K562 (cell line): ENCODE results near the gene UNC45A. TPM values are rescaled to one million over a fixed set of nuclear protein-coding genes. Genes with fewer than 3 reads are reported as not detected.

Experiments used
- ARID2 ChIP-seq: fragments of 450-650 bp; IDR thresholded peaks from 2 replicates; pipeline ENCODE4 v1.6.1; 2017; ENCODE audit warnings: antibody characterized with exemption, mild to moderate bottlenecking
- BHLHE40 ChIP-seq: IDR thresholded peaks from 2 replicates; pipeline ENCODE4 v1.6.1; 2011; ENCODE audit warnings: low read length, improper control_type of control experiment
- BRCA1 ChIP-seq, 2 experiments: fragments of 450-650 bp in 1 of 2; sonication (generic) in 1 of 2; formaldehyde crosslinking in 1 of 2; IDR thresholded peaks; 2 replicates each; pipeline versions ENCODE4 v1.5.0 to v1.6.1; 2017 to 2020; ENCODE audit warnings: mild to moderate bottlenecking in 1 of 2, missing genetic modification reagents in 1 of 2
- BRF1 ChIP-seq: IDR thresholded peaks from 3 replicates; pipeline ENCODE4 v1.6.1; 2011; ENCODE audit warnings: borderline replicate concordance, mild to moderate bottlenecking; ENCODE audit not compliant: insufficient read length; ENCODE audit errors: extremely low read depth
- CBX1 ChIP-seq: sonication (generic); IDR thresholded peaks from 2 replicates; pipeline ENCODE4 v1.6.1; 2016; ENCODE audit warnings: antibody characterized with exemption, low read depth, mild to moderate bottlenecking
- CGGBP1 ChIP-seq: fragments of 250-450 bp; sonication (Bioruptor Pico); IDR thresholded peaks from 2 replicates; pipeline ENCODE4 v1.9.0; 2021; ENCODE audit warnings: mild to moderate bottlenecking
- HSF4 ChIP-seq: fragments of 250-450 bp; sonication (Bioruptor Pico); IDR thresholded peaks from 2 replicates; pipeline ENCODE4 v2.1.2; 2022; ENCODE audit warnings: mild to moderate bottlenecking, moderate library complexity, borderline replicate concordance
- MCM5 ChIP-seq: fragments of 450-650 bp; IDR thresholded peaks from 2 replicates; pipeline ENCODE4 v1.6.1; 2016; ENCODE audit warnings: low read depth
- PBX2 ChIP-seq, 2 experiments: IDR thresholded peaks in 1 of 2; conservative IDR thresholded peaks in 1 of 2; 2 replicates each; pipeline ENCODE4 v1.6.1; 2016; ENCODE audit warnings: low read depth in 2 of 2, mild to moderate bottlenecking in 1 of 2, missing compliant biosample characterization in 1 of 2, missing genetic modification characterization in 1 of 2, moderate library complexity in 1 of 2
- PML ChIP-seq: IDR thresholded peaks from 2 replicates; pipeline ENCODE4 v1.6.1; 2012; ENCODE audit warnings: low read length, inconsistent platforms
- SMAD3 ChIP-seq: fragments of 450-650 bp; formaldehyde crosslinking; conservative IDR thresholded peaks from 2 replicates; pipeline ENCODE4 v1.4.0; 2020; ENCODE audit warnings: mild to moderate bottlenecking
- TAF1 ChIP-seq: IDR thresholded peaks from 2 replicates; pipeline ENCODE4 v1.6.1; 2011; ENCODE audit warnings: mild to moderate bottlenecking, low read length, moderate library complexity; ENCODE audit not compliant: insufficient read depth, control insufficient read depth, severe bottlenecking; ENCODE audit errors: extremely low read depth
- THAP12 ChIP-seq: fragments of 250-450 bp; sonication (Bioruptor Pico); IDR thresholded peaks from 2 replicates; pipeline ENCODE4 v1.9.0; 2021; ENCODE audit warnings: mild to moderate bottlenecking, inconsistent platforms
- TRIM25 ChIP-seq: fragments of 450-650 bp; IDR thresholded peaks from 2 replicates; pipeline ENCODE4 v1.7.0; 2016; ENCODE audit warnings: borderline replicate concordance
- ZC3H4 ChIP-seq: sonication (generic); formaldehyde crosslinking; IDR thresholded peaks from 2 replicates; pipeline ENCODE4 v1.9.0; 2021; ENCODE audit warnings: missing genetic modification reagents, borderline replicate concordance
- ZFP91 ChIP-seq: sonication (generic); formaldehyde crosslinking; IDR thresholded peaks from 2 replicates; pipeline ENCODE4 v1.8.0; 2022; ENCODE audit warnings: mild to moderate bottlenecking, missing genetic modification reagents
- ZNF165 ChIP-seq: fragments of 250-450 bp; sonication (Bioruptor Pico); IDR thresholded peaks from 2 replicates; pipeline ENCODE4 v1.4.0; 2020; ENCODE audit warnings: borderline replicate concordance
- polyA plus RNA-seq, 8 experiments: library from polyadenylated mRNA; depleted of rRNA in 4 of 8; stranded (reverse) in 5 of 8; unstranded in 3 of 8; fragments of >200 nt; fragmentation: Nextera tagmentation in 2 of 8; fragmentation: Illumina TruSeq in 1 of 8; extraction: Ambion mirVana in 2 of 8; extraction: Trizol in 1 of 8; gene quantifications; 2 replicates each; pipeline versions ENCODE4 v1.2.1 to v1.2.3, GENCODE V29; 2011 to 2014; ENCODE audit warnings: inconsistent platforms in 1 of 8, missing spikeins in 1 of 8
- total RNA-seq, 7 experiments: library from RNA; depleted of rRNA in 6 of 7; stranded (reverse); fragments of >200 nt in 6 of 7; fragmentation: Illumina TruSeq in 2 of 7; extraction: Trizol in 2 of 7; gene quantifications; 2 replicates each; pipeline versions ENCODE4 v1.2.1 to v1.2.3, GENCODE V29; 2011 to 2021; ENCODE audit warnings: low replicate concordance in 1 of 7

The UNC45A gene
- total and polyA plus RNA-seq, 9 of the 15 experiments (the other 6 are each of a cell fraction or from before 2014, with no cell fraction given), result 22.4 to 79.3 (median 43.7) TPM

GRCh38 chr15:90994417-90995311 lies 59.6 kb downstream of the UNC45A start, which contains the start of gene PRC1 (continued):
- no peak for TF ChIP-seq TRIM25
- TF ChIP-seq ARID2, result no peak
- TF ChIP-seq TAF1, result peak; percentile 93
- TF ChIP-seq HSF4 (CRISPR knock-in tag), result no peak
- no peak for TF ChIP-seq ZFP91 (CRISPR knock-in tag)
- TF ChIP-seq PBX2 (CRISPR knock-in tag; IDR thresholded peaks at IDR 0.05; ENCODE audit: low read depth), result peak; percentile 97
- peak; percentile 99 for TF ChIP-seq PBX2 (tag; conservative IDR thresholded peaks at IDR 0.05; ENCODE audit: low read depth)
- peak; percentile 81 for TF ChIP-seq PML
- no peak for TF ChIP-seq ZNF165
- no peak for TF ChIP-seq SMAD3 (CRISPR knock-in tag)
- no peak; the same call in 1 of the 2 replicates for TF ChIP-seq ZC3H4 (CRISPR knock-in tag)
- no peak; the same call in 1 of the 2 replicates for TF ChIP-seq CGGBP1 (CRISPR knock-in tag)
- TF ChIP-seq CBX1, result peak; percentile 53; the same call in 1 of the 2 replicates
- no peak for TF ChIP-seq BRF1
- TF ChIP-seq MCM5, result no peak
- peak; percentile 58 for TF ChIP-seq THAP12 (CRISPR knock-in tag)
- TF ChIP-seq BHLHE40, result no peak
- TF ChIP-seq BRCA1 (IDR thresholded peaks at IDR 0.05), result no peak
- no peak for TF ChIP-seq BRCA1 (CRISPR knock-in tag; IDR thresholded peaks at IDR 0.05)
